Caki2 (cell line): ENCODE data around the gene FAM72A. TPM values are rescaled to one million over a fixed set of nuclear protein-coding genes. Genes with fewer than 3 reads are reported as not detected.
"Not testable (repeated sequence)": the region's sequence is repeated elsewhere in the genome, so short reads cannot be mapped to it uniquely, and the experiment has no call there.

Experiments used
- DNase-seq: peaks from one replicate; pipeline ENCODE4 v3.0.0-alpha.2; 2015; ENCODE audit warnings: low read depth
- in situ Hi-C: cut with HindIII; loops from 2 replicates; pipeline ENCODE4 v1.10.0; 2016; ENCODE audit warnings: low sequenced_read_pairs, low pct_unique_long_range_greater_than_20kb, mixed read lengths
- total RNA-seq: library from RNA; depleted of rRNA; stranded (reverse); fragments of >200 nt; shearing (Covaris generic); gene quantifications from 2 replicates; pipeline ENCODE4 v1.2.3, GENCODE V29; 2014; ENCODE audit warnings: low replicate concordance; rRNA removed

FAM72A gene
- total RNA-seq, result 5.5 and 5.7 TPM in 2 replicates

DNA sequence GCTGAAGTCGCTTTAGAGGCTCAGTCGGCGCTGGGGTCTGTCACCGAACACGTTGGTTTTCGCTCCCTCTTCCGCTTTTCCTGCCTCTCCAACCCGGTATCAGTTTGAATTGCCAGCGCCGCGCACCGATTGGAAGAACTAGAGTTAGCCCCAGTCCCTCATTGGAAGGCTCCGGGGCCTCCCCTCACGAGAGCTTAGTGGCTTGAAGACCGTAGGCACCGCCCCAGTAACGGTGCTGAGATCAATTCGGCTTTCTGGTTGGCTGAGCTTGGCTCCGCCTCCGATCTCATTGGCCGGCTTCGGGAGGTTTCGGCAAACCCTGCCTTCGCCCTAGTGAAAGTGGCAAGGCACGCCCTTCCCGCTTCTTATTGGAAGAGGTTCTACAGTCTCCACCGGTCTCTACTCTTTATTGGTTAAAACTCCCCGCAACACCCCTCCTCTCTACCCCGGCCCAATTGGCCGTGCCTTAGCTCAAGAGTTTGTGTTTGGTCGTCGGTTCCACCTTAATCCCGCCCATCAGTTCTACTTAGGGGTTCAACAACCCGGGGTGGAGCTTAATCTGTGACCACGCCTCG, at the start of gene FAM72A:
Gene FAM72A (minus strand): TSS at position 51 of the 575 bp plus-strand sequence. CDS start 814 bp downstream, outside the sequence.
- in situ Hi-C loops, result not testable (repeated sequence)
- DNase-seq, result peak; percentile 100

DNA sequence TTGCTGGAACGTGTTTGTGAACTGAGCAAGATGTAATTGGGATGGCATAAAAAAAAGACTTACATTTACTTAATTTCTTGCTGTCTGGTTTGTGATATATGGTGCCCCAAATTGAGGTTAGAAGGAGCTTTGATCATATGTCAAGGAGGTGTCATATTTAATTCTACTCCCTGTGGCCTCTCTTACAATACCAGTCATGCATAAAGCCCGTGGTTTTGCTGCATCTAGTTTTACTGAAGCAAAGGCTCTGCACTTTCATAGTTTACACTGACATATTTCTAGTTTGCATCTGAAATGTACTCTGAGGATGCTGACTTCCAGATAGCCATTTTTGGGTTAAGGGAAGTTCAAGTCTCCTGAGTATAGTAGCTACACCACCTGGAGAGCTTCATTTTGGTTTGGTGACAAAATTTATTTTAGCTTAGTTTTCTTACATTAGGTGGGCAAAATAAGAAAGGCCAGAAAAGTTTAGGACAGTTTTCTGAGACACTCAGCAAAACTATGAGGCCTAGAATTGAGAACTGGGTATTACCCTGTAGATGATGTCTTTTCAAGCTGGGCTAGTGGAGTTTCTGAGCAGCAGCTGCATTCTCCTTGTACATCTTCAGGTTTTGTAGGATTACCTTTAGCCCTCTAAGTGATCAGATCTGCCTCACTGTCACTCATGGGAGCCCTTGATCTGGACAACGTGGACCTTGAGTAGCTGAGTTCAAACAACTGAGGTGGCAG, 48.5 kb upstream of the FAM72A start:
- DNase-seq, in situ Hi-C loops: not testable (repeated sequence)

DNA sequence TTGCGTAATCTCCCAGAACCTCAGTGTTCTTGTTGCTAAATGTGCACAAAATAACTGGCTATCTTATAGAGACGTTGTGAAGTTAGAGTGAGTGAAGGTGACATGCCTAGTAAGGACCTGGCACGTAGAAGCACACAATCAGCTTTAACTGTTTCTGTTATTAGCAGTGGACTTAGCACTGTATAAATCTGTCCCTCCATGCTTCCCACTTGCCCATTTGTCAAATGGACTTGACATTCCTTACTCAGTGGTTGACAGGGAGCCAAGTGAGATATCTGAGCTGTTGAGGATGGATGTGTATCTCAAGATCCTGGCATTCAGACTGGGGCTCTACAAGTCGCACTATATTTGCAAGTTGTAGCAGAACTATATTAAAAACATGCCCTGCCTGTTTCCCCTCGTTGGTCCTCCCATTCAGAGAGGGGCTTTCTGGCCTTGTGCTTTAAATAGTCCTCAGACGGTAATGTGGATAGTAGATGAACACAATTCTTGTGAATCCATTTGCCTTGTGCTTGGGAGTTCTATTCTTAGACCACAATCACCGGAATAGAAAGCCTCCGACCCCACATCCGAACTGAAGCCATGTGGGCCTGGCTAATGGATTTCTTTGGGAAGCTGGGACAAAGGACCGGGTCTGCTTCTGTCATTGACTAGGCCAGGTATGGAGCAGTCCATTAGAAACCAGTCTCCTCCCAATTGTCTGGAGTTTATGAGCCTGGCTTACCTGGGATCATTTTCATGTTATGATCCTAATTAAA, 43.7 kb upstream of the FAM72A start:
- in situ Hi-C loops, DNase-seq: not testable (repeated sequence)

DNA sequence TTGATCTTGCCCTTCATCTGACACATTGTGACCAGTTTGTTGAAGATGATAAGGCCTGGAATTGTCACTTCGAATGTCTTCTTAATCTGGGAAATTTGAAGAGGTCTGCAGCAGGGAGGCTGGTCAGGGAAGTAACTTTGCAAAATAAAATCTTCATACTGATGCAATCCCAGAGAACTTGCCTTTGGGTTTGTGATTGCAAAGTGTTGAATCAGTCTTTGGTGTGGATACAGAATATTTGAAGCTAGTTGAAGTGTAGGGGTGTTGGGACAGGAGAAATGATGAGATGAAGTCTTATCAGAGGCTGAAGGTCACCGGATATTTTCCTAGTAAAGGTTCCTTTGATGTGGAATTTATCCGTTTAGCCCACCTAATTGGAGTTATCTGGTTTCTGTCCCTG, 42.8 kb upstream of the FAM72A start:
- in situ Hi-C loops, DNase-seq: not testable (repeated sequence)

DNA sequence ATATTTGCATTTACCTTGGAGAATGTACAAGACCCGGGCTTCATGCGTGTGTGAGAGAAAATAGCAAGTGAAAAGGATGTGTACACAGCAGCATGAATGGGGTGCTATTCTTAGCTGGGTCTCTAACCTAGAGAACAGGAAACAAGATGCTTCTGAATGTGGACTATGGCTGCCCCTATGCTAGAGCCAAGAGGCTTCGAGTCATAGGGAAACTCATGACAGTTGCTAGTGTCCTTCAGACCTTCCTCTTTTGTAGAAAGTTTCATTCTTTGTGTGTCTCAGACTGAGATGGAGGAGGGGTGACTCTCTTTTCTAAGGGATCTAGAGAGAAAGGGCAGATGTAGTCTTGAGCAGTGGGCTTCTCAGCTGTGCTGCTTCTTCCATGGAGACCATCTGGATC, 40.7 kb upstream of the FAM72A start:
- in situ Hi-C loops, DNase-seq: not testable (repeated sequence)

DNA sequence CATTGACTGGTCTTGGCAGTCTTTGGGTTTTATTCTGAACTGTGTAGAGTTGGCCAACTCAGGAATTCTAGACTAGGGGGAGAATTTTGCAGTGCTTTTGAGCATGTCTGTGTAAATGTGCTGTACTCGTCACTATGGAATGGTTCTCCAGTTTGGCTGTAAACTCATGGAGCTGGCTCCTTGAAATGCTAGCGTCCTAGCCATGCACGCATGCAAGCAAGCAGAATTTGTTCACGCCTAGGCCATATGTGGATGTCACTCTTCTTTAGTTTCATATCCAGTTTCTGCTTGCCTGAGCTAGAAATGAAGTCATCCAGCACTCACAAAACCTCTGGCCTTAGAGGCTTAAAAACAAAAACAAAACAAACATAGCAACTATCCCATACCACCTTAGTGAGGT, 37.6 kb upstream of the FAM72A start:
- DNase-seq, in situ Hi-C loops: not testable (repeated sequence)

DNA sequence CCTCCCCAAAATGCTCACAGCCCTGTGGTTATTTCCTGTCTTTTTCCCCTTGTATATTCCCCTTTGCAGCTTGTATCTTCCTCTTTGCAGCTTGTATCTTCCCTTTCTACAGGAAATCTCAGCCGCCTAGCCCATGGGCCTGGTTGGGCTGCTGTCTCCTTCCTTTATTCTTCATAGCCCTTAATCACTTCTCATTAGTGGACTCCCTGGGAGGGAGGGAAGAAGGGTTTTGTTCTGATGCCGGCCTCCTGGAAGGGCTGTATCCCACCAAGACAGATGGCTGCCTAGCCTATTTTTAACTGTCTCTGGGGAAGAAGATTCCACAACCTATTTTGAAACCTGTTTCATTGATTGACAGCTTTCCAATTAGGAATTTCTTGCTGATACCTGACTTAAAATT, 32.6 kb upstream of the FAM72A start:
- in situ Hi-C loops, result not testable (repeated sequence)

DNA sequence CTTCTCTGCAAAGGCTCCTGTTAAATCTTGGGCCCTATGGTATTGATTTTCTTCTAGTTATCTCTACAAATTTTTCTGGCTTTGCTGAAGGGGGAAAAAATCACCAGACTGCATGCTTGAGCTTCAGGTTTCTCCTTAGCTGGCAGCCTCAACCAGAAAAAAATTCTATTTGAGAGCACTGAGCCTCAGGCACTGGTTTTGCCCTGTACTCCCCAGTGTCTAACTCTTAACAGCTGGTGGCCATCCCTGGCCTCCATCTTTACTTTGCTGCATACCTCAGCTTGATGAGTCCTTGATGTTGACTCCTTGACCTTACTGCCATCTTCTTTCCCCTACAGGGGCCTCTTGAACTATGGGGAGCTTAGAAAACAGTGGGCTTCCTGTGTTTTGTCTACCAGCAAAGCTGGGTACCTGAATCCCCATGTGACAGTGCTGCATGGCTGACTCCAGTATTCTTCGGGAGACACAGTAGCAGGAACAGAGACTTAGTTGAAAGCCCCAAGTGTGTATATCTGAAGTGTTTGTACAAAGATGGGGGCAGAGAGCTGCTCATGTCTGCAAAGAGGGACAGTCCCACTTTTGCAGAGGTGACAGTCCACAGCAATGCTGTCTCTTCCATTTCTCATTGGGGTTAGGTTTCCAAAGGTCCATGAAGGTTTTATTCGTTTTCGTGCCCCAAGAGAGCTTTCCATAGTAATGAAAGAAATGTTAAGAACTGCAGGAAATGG, 31.7 kb upstream of the FAM72A start:
- DNase-seq, in situ Hi-C loops: not testable (repeated sequence)

More for the DNA sequence above, 32.6 kb upstream of the FAM72A start:
- not testable (repeated sequence) for DNase-seq

DNA sequence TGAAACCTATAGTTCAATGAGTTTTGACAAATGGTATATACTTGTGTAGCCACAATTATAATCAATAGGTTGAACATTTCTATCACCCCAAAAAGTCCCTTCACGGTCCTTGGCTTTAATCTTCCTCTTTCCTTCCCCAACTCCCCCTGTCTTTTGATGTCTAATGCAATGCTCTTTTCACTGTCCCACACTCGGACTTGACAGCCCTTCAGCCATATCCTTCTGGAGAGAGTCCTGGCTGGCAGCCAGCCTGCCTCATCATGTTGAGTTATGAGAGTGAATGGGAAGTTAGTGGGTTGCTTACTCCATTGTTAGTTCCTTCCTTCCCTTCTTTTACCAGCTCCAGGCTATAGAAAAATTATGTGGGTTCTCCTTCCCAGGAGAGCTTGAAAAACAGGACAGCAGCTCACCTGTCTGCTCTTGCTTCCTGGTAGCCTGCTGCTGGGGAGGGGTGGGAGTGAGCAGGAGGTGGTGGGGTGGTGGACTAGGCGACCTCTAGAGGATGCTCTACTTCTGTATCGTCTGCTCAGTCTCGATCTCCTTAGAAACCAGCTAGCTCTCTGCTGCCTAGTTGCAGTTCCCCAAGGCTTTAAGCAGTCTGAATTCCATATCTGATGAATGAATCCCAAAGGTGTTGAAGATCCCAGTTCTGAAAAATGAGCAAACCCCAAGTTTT, 30.5 kb upstream of the FAM72A start:
- DNase-seq, in situ Hi-C loops: not testable (repeated sequence)

DNA sequence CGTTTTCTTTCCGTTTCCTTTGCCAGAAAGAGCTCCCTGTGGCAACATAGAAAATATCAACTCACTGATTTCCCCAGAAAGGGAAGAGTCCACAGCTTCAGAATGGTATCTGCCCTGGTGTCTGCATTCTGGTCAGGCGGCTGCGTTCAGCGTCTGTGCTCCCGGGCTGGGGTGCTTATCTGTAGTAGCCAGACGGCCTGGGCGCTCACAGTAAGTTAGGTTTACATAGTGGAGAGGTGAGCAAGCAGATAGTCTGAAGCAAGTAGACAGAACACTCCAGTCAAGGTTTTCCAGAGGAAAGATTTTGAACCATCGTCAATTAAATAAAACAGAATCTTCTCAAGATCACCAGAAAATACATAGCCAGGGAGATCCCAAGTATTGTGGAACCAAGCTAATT, 29.4 kb upstream of the FAM72A start:
- DNase-seq, in situ Hi-C loops: not testable (repeated sequence)

DNA sequence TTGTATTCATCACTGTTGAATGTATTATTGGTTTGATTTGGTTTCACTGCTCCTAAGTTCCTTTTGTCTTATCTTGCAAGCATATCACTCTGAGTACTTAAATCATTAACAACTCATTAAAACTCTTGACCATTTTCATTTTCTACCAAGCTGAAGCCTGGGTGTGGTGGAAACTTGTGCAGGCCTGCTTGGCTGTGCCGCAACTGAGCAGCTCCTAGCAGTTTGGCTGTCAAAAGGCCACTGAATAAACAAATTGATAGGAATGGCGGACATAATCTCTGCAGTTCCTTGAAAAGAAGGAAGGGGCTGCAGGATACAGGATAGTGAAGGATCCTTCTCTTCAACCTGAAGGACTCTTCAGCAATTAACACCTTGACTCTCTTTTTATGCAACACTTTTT, 26.6 kb upstream of the FAM72A start:
- DNase-seq, in situ Hi-C loops: not testable (repeated sequence)

DNA sequence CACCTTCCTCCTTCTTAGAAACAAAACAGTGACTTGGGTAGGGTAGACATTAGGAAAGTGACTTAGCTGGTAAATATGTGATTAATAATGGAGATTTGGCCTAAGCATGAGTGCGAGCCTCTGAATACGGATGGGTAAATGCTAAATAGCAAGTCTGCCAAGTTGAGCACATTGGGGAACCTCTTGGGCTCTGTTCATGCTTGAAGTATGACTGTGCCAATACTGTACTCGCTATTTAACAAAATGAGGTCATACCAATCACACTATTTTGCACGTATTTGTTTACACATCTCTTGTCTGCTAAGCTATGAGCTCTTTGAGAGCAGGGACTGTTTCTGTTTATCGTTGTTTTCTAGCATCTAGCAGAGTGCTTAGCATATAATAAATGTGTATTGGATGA, 24.2 kb upstream of the FAM72A start:
- DNase-seq, in situ Hi-C loops: not testable (repeated sequence)

DNA sequence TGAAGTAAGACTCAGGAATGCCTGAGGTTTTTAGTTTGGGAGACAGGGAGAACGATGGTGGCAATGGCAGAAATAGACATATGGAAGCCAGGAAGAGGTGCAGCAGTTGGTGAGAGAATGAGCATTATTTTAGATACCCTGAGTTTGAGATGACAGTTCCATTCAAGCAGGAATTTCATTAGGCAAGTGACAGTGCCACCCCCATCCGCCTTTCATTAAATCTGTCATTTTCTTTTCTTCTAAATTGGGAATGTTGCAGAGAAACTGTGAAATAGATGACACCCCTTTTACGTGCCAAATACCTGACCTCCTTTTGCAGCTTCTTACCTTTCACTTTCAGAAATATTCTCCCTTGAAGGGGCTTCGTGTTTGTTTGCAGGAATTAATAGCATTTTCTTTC, 22.7 kb upstream of the FAM72A start:
- in situ Hi-C loops, DNase-seq: not testable (repeated sequence)

DNA sequence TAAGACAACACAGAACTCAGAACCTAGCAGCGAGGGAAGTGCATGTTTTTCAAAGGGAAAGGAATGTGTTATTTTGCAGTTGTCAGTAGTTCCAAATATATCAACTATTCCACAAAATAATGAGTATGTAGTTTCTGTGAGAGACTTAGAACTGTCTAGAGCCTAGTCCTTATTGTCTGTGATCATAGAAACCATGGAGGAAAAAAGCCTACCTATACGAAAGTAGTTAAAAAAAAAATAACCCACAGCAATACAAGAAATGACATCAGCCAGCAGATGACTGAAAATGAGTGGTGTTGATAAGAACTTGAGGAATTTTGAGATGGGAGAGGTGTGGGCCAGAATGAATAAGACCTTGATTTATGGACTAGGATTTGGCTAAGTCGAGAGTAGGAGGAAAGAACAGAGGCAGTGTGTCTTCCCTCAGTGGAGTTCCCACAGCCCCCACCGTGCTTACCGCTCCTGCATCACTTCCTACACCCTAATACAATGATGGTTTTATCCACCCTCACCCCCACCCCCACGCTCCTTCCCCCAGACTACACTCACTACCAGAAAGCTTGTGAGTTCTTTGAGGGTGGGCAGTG, 21.6 kb upstream of the FAM72A start:
- in situ Hi-C loops, DNase-seq: not testable (repeated sequence)

DNA sequence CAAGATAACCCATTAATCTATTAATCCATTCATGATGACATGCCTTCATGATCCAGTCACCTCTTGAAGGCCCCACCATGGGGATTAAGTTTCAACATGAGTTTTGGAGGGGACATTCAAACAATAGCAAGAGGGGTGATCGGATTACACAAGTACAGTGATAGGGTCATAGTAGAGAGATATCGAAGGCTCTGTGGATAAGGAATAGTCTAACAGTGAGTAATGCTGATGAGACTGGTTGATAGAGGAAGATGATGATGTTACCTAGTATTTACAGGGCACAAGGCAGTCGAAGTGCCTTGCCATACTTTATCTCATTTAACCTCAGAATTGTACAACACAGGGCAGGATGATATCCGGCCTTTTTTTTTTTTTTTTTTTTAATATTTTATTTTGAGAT, 18.9 kb upstream of the FAM72A start:
- DNase-seq, in situ Hi-C loops: not testable (repeated sequence)

DNA sequence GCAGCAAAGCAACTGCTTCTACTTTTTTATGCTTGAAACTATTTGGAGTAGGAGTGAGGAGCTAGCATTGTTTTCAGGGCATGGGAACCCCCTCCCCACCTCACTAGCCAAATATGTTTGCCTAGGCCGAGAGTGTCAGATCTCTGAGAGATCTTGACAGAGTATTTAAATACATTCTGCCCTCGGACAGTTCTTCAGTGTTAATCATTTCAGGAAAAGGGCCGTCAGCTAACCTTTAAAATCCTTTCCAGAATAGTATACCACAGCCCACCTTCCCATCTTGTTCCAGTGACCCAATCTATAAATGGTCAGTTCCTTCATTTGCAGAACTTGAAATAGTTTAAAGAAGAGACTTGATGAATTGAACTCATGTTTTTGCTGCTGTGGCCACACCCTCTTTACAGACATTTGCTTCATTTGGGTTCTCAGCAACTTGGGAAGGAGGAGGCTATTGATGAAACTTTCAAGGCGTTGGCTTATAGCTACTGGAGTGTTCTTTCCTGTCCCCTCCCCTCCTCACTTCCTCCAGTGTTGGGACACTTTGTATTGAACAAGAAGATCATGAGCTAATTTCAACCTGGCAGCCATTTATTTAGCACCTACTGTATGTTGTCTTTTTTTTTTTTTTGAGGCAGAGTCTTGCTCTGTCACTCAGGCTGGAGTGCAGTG, 17.8 kb upstream of the FAM72A start:
- in situ Hi-C loops, result not testable (repeated sequence)
- DNase-seq, result peak; percentile 38
